ENCODE results near the gene MS4A15. TPM values are rescaled to one million over a fixed set of nuclear protein-coding genes. Genes with fewer than 3 reads are reported as not detected.
A peak's percentile ranks its signal among the peaks of the same experiment; 100 is the strongest.

Gene MS4A15
- total RNA-seq, 1 donor from 2014 or later, result under 0.01 TPM

- DNase-seq (ENCODE audit: low read depth in 2 of 2), result no peak
Observed at GRCh38 chr11:60777106-60777505, 20.4 kb downstream of the MS4A15 start.

- peak; percentile 96 to 98 for DNase-seq (ENCODE audit: low read depth in 2 of 2)
Observed at GRCh38 chr11:60777572-60777971, 20.9 kb downstream of the MS4A15 start.

GRCh38 chr11:60780065-60780464 lies 23.4 kb downstream of the MS4A15 start:
- no peak for DNase-seq (ENCODE audit: low read depth in 2 of 2)

- no peak for DNase-seq (ENCODE audit: low read depth in 2 of 2)
Observed at GRCh38 chr11:60780774-60781173, 24.1 kb downstream of the MS4A15 start.

GRCh38 chr11:60781286-60781980 lies 24.8 kb downstream of the MS4A15 start:
- no peak for DNase-seq (ENCODE audit: low read depth in 2 of 2)

- no peak for DNase-seq (ENCODE audit: low read depth in 2 of 2)
Observed at GRCh38 chr11:60781981-60782316, 25.3 kb downstream of the MS4A15 start.

- no peak for DNase-seq (ENCODE audit: low read depth in 2 of 2)
Observed at GRCh38 chr11:60782393-60783140, 25.9 kb downstream of the MS4A15 start.

- DNase-seq (ENCODE audit: low read depth in 2 of 2), result no peak
Observed at GRCh38 chr11:60783141-60783484, 26.4 kb downstream of the MS4A15 start.

GRCh38 chr11:60783911-60784310 lies 27.2 kb downstream of the MS4A15 start:
- DNase-seq (ENCODE audit: low read depth in 2 of 2), result no peak

GRCh38 chr11:60785136-60785535 lies 28.5 kb downstream of the MS4A15 start, which contains the start of gene MS4A10:
MS4A10 (plus strand) TSS chr11:60785333; CDS start chr11:60790336, 5,003 bp downstream.
- no peak for DNase-seq (ENCODE audit: low read depth in 2 of 2)

- peak in 1 of 2 donors; percentile 74 for DNase-seq (ENCODE audit: low read depth in 2 of 2)
Observed at GRCh38 chr11:60785806-60786361, 29.2 kb downstream of the MS4A15 start.

- peak in 1 of 2 donors; percentile 97 for DNase-seq (ENCODE audit: low read depth in 2 of 2)
Observed at GRCh38 chr11:60786811-60787567, 30.3 kb downstream of the MS4A15 start.

- peak; percentile 80 to 90 for DNase-seq (ENCODE audit: low read depth in 2 of 2)
Observed at GRCh38 chr11:60788401-60789125, 31.9 kb downstream of the MS4A15 start.

- DNase-seq (ENCODE audit: low read depth in 2 of 2), result no peak
Observed at GRCh38 chr11:60790726-60791125, 34.1 kb downstream of the MS4A15 start.

- no peak for DNase-seq (ENCODE audit: low read depth in 2 of 2)
Observed at GRCh38 chr11:60791153-60791933, 34.7 kb downstream of the MS4A15 start.

GRCh38 chr11:60792521-60792920 lies 35.9 kb downstream of the MS4A15 start:
- DNase-seq (ENCODE audit: low read depth in 2 of 2), result no peak

- DNase-seq (ENCODE audit: low read depth in 2 of 2), result no peak
Observed at GRCh38 chr11:60795291-60795690, 38.6 kb downstream of the MS4A15 start.

- no peak for DNase-seq (ENCODE audit: low read depth in 2 of 2)
Observed at GRCh38 chr11:60797846-60798630, 41.4 kb downstream of the MS4A15 start.

GRCh38 chr11:60798631-60799030 lies 42.0 kb downstream of the MS4A15 start:
- DNase-seq (ENCODE audit: low read depth in 2 of 2), result no peak

GRCh38 chr11:60801194-60801593 lies 44.5 kb downstream of the MS4A15 start:
- DNase-seq (ENCODE audit: low read depth in 2 of 2), result no peak
